Neural cell (in vitro differentiated cells): ENCODE results near the gene EGFL7.

Source experiments
- CTCF ChIP-seq: fragments of 450-650 bp; IDR thresholded peaks from 2 replicates; pipeline ENCODE4 v1.5.1; 2014; ENCODE audit warnings: antibody characterized with exemption, mild to moderate bottlenecking, moderate library complexity; ENCODE audit not compliant: poor library complexity, severe bottlenecking
- EP300 ChIP-seq: fragments of 450-650 bp; conservative IDR thresholded peaks from 2 replicates; pipeline ENCODE4 v1.6.1; 2014; ENCODE audit warnings: antibody characterized with exemption, mild to moderate bottlenecking, moderate library complexity; ENCODE audit not compliant: poor library complexity, severe bottlenecking
- EZH2 ChIP-seq: fragments of 200-600, 300-800 bp; shearing (Covaris generic), sonication (generic); IDR thresholded peaks from 2 replicates; pipeline ENCODE4 v1.6.1; 2014; ENCODE audit warnings: antibody characterized with exemption, low read length, borderline replicate concordance, mild to moderate bottlenecking; ENCODE audit not compliant: insufficient read depth, poor library complexity, severe bottlenecking
- POLR2AphosphoS5 ChIP-seq: IDR thresholded peaks from 2 replicates; pipeline ENCODE4 v1.6.1; 2012
- RAD21 ChIP-seq: fragments of 450-650 bp; conservative IDR thresholded peaks from 2 replicates; pipeline ENCODE4 v1.6.1; 2014; ENCODE audit warnings: antibody characterized with exemption, mild to moderate bottlenecking, moderate library complexity
- TAF1 ChIP-seq: IDR thresholded peaks from 2 replicates; pipeline ENCODE4 v1.6.1; 2012; ENCODE audit warnings: low read depth

GRCh38 chr9:136645352-136645902 lies 17.3 kb upstream of the EGFL7 start:
- TF ChIP-seq CTCF (no peak), POLR2AphosphoS5 (no peak), RAD21 (no peak), EZH2 (no peak), TAF1 (no peak), EP300 (no peak)
